ENCODE data around the gene PPP1R26.

DNA sequence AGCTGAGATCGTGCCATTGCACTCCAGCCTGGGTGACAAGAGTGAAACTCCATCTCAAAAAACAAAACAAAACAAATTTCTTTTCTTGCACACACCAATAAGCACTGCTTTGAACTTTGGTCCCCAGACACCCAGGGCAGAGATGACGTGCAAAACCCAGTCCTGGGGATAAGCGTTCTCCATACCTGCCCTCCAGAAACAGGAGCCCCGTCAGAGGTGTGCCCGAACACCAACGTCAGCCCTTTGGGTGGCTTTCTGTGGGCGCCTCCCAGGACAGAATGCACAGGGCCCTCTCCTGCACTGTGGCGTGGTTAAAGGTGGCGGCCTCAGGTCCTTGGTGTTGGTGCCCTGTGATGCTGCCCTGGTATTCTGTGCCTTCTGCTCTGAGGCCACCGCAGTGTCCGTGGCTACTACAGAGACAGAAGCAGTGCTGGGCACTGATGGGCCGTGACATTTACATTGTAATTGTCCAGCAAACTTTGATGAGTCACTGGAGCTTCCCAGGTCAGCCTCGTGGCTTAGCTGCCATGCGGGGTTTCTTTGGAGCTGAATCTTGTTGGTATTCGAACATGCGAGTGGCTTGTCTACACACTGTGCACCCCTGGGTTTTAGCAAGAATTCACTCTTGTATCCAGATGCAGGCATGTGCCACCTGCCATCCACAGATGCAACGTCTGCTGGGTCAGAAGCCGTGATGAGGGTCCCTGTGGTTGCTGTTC lies 9.8 kb downstream of the PPP1R26 start:
- TF ChIP-seq, protein P1, sequence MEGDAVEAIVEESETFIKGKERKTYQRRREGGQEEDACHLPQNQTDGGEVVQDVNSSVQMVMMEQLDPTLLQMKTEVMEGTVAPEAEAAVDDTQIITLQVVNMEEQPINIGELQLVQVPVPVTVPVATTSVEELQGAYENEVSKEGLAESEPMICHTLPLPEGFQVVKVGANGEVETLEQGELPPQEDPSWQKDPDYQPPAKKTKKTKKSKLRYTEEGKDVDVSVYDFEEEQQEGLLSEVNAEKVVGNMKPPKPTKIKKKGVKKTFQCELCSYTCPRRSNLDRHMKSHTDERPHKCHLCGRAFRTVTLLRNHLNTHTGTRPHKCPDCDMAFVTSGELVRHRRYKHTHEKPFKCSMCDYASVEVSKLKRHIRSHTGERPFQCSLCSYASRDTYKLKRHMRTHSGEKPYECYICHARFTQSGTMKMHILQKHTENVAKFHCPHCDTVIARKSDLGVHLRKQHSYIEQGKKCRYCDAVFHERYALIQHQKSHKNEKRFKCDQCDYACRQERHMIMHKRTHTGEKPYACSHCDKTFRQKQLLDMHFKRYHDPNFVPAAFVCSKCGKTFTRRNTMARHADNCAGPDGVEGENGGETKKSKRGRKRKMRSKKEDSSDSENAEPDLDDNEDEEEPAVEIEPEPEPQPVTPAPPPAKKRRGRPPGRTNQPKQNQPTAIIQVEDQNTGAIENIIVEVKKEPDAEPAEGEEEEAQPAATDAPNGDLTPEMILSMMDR (IDR thresholded peaks at IDR 0.05), result no peak
- TF ChIP-seq EZH2 (IDR thresholded peaks at IDR 0.05), result no peak
- TF ChIP-seq EZH2phosphoT487 (IDR thresholded peaks at IDR 0.05), result no peak
